Body of pancreas (tissue), 4 donors: ENCODE results near the gene MEG3. TPM values are rescaled to one million over a fixed set of nuclear protein-coding genes. Genes with fewer than 3 reads are reported as not detected.

Source experiments
- ATAC-seq: fragments of 150-250 bp; one replicate; pipeline ENCODE4 v1.9.1; 2016
- DNase-seq, 4 donors: peaks; one replicate each; pipeline ENCODE4 v3.0.0-alpha.2; 2019
- H3K27ac ChIP-seq, 4 donors: fragments of 200-600 bp; sonication (generic); 1 replicate in 3 of 4; 2 replicates in 1 of 4; pipeline versions ENCODE4 v1.5.1 to v1.6.1; 2016 to 2019; ENCODE audit warnings: mild to moderate bottlenecking in 1 of 4, mixed read lengths in 1 of 4, moderate library complexity in 1 of 4
- H3K27me3 ChIP-seq, 2 donors: fragments of 200-600 bp; sonication (generic); one replicate each; pipeline ENCODE4 v1.6.0; 2016; ENCODE audit warnings: mild to moderate bottlenecking in 1 of 2
- H3K36me3 ChIP-seq, 2 donors: fragments of 200-600 bp; sonication (generic); replicated peaks in 1 of 2; 2 replicates each; pipeline ENCODE4 v1.5.1; 2016; ENCODE audit warnings: low read depth in 2 of 2; ENCODE audit not compliant: insufficient read depth in 1 of 2
- H3K4me1 ChIP-seq: fragments of 200-600 bp; sonication (generic); one replicate; pipeline ENCODE4 v1.6.0; 2016
- H3K4me3 ChIP-seq, 2 donors: fragments of 200-600 bp; sonication (generic); 1 replicate in 1 of 2; 2 replicates in 1 of 2; pipeline ENCODE4 v1.5.1; 2016 to 2019
- H3K9me3 ChIP-seq, 3 donors: fragments of 200-600 bp; sonication (generic); 1 replicate in 2 of 3; 2 replicates in 1 of 3; pipeline ENCODE4 v1.5.1; 2016
- CTCF ChIP-seq, 7 experiments: fragments of 450-650 bp in 4 of 7; fragments of 200-600 bp in 3 of 7; sonication (generic) in 3 of 7; IDR thresholded peaks; one replicate each; pipeline ENCODE4 v1.5.1; 2016 to 2019; ENCODE audit warnings: antibody characterized with exemption in 7 of 7
- POLR2A ChIP-seq, 3 donors: fragments of 450-650 bp; IDR thresholded peaks; one replicate each; pipeline ENCODE4 v1.6.1; 2016; ENCODE audit warnings: antibody characterized with exemption in 3 of 3, mild to moderate bottlenecking in 2 of 3
- WGBS, 2 donors: methylation state at CpG; one replicate each; pipeline ENCODE4 v1.1.5; 2017; 5-methylcytosine and 5-hydroxymethylcytosine counted together
- intact Hi-C: fragments of 100-400 bp; cut with DNase I; formaldehyde crosslinking; loops from one replicate; pipeline ENCODE4 v1.15.1; 2023
- total RNA-seq, 2 donors: library from RNA; depleted of rRNA; stranded (reverse); fragments of >200 nt; gene quantifications; one replicate each; pipeline ENCODE4 v1.1.0, GENCODE V29; 2016

MEG3 gene
- total RNA-seq, 2 donors from 2014 or later: 150 to 537 TPM

- Histone ChIP-seq H3K9me3 (no peaks in the 10 kb centered on the region), H3K27ac (no peak overlapping the region), H3K27me3 (no peaks in the 10 kb centered on the region), H3K4me3 (no peak overlapping the region), H3K36me3 (no peaks in the 10 kb centered on the region), H3K4me1 (no peaks in the 10 kb centered on the region)
- ATAC-seq: no peak
- intact Hi-C loops: no loop called here
- WGBS, 2 donors: 80 to 82% methylated on average over 8 of the region's 8 CpGs
- DNase-seq: no peak
- TF ChIP-seq POLR2A (IDR thresholded peaks at IDR 0.05) (no peak), CTCF (IDR thresholded peaks at IDR 0.05) (no peak)
Observed at GRCh38 chr14:100846309-100846859, 20.5 kb downstream of the MEG3 start.

GRCh38 chr14:100849115-100849781 lies 23.3 kb downstream of the MEG3 start:
- DNase-seq (no peak), ATAC-seq (no peak)
- no peaks in the 10 kb centered on the region for H3K27me3 ChIP-seq
- intact Hi-C loops: no loop called here
- TF ChIP-seq POLR2A (IDR thresholded peaks at IDR 0.05) (no peak), CTCF (IDR thresholded peaks at IDR 0.05) (no peak)
- peak overlapping the region in 1 of 4 donors; percentile 16 for H3K27ac ChIP-seq
- H3K36me3 ChIP-seq: no peaks in the 10 kb centered on the region
- H3K4me1 ChIP-seq: no peaks in the 10 kb centered on the region
- H3K9me3 ChIP-seq: no peaks in the 10 kb centered on the region
- WGBS, 2 donors: 36 to 41% methylated on average over 8 of the region's 8 CpGs
- no peak overlapping the region for H3K4me3 ChIP-seq

GRCh38 chr14:100850841-100851585 lies 25.1 kb downstream of the MEG3 start:
- peak; percentile 81 to 89 (median 82) for DNase-seq
- intact Hi-C loops: loop anchor here (5.0 kb wide), 1 partner anchor 781 kb away; no protein-coding TSS in a partner anchor
- WGBS, 2 donors: 41% methylated on average over 7 of the region's 8 CpGs; no CpG with 5 or more reads in 1 of the 2 donors
- Histone ChIP-seq H3K36me3 (no peaks in the 10 kb centered on the region), H3K4me3 (no peak overlapping the region), H3K27me3 (no peaks in the 10 kb centered on the region), H3K9me3 (no peaks in the 10 kb centered on the region), H3K4me1 (no peaks in the 10 kb centered on the region), H3K27ac (no peak overlapping the region)
- TF ChIP-seq POLR2A (IDR thresholded peaks at IDR 0.05) (no peak), CTCF (IDR thresholded peaks at IDR 0.05) (peak; percentile 80 to 88 (median 85))
- ATAC-seq: peak; percentile 84

- no peak for TF ChIP-seq POLR2A (IDR thresholded peaks at IDR 0.05)
- TF ChIP-seq CTCF (IDR thresholded peaks at IDR 0.05): no peak
- no peak overlapping the region for H3K27ac ChIP-seq
- ATAC-seq (no peak), DNase-seq (no peak)
- no peak overlapping the region for H3K4me3 ChIP-seq
- no peaks in the 10 kb centered on the region for H3K9me3 ChIP-seq
- 78 to 80% methylated on average over 12 to 13 of the region's 13 CpGs for WGBS, 2 donors
- H3K4me1 ChIP-seq: no peaks in the 10 kb centered on the region
- intact Hi-C loops: loop anchor here (5.0 kb wide), 1 partner anchor 781 kb away; no protein-coding TSS in a partner anchor
- H3K27me3 ChIP-seq: no peaks in the 10 kb centered on the region
- no peaks in the 10 kb centered on the region for H3K36me3 ChIP-seq
Observed at GRCh38 chr14:100851586-100851916, 25.6 kb downstream of the MEG3 start.
